HEK293T (cell line): ENCODE data around the gene UTP4.

ENCODE experiments used
- ARNT ChIP-seq: fragments of 450-650 bp; IDR thresholded peaks from 2 replicates; pipeline ENCODE4 v1.6.1; 2017; ENCODE audit warnings: mild to moderate bottlenecking
- BHLHE40 ChIP-seq: fragments of 450-650 bp; IDR thresholded peaks from 2 replicates; pipeline ENCODE4 v1.6.1; 2016; ENCODE audit warnings: mild to moderate bottlenecking, moderate library complexity, borderline replicate concordance
- FOXA1 ChIP-seq: fragments of 450-650 bp; IDR thresholded peaks from 2 replicates; pipeline ENCODE4 v1.6.1; 2016; ENCODE audit warnings: mild to moderate bottlenecking
- FOXK2 ChIP-seq: fragments of 450-650 bp; IDR thresholded peaks from 2 replicates; pipeline ENCODE4 v1.6.1; 2016; ENCODE audit warnings: mild to moderate bottlenecking
- FOXM1 ChIP-seq: fragments of 450-650 bp; IDR thresholded peaks from 2 replicates; pipeline ENCODE4 v1.6.1; 2017; ENCODE audit warnings: mild to moderate bottlenecking, borderline replicate concordance
- HDGF ChIP-seq: fragments of 450-650 bp; IDR thresholded peaks from 2 replicates; pipeline ENCODE4 v1.6.1; 2017; ENCODE audit warnings: antibody characterized with exemption, borderline replicate concordance
- L3MBTL2 ChIP-seq: fragments of 450-650 bp; conservative IDR thresholded peaks from 2 replicates; pipeline ENCODE4 v1.6.1; 2016; ENCODE audit warnings: mild to moderate bottlenecking
- LEF1 ChIP-seq: fragments of 450-650 bp; IDR thresholded peaks from 2 replicates; pipeline ENCODE4 v1.6.1; 2017; ENCODE audit warnings: mild to moderate bottlenecking, borderline replicate concordance
- NFRKB ChIP-seq: fragments of 450-650 bp; IDR thresholded peaks from 2 replicates; pipeline ENCODE4 v1.6.1; 2016; ENCODE audit warnings: mild to moderate bottlenecking, moderate library complexity
- SP1 ChIP-seq: fragments of 450-650 bp; IDR thresholded peaks from 2 replicates; pipeline ENCODE4 v1.6.1; 2017
- SUZ12 ChIP-seq: fragments of 450-650 bp; IDR thresholded peaks from 2 replicates; pipeline ENCODE4 v1.6.1; 2016; ENCODE audit warnings: mild to moderate bottlenecking
- TARDBP ChIP-seq: fragments of 450-650 bp; IDR thresholded peaks from 2 replicates; pipeline ENCODE4 v1.6.1; 2016
- TF ChIP-seq, protein P1 (sequence below): fragments of 450-650 bp; IDR thresholded peaks from 2 replicates; pipeline ENCODE4 v1.6.1; 2016

DNA sequence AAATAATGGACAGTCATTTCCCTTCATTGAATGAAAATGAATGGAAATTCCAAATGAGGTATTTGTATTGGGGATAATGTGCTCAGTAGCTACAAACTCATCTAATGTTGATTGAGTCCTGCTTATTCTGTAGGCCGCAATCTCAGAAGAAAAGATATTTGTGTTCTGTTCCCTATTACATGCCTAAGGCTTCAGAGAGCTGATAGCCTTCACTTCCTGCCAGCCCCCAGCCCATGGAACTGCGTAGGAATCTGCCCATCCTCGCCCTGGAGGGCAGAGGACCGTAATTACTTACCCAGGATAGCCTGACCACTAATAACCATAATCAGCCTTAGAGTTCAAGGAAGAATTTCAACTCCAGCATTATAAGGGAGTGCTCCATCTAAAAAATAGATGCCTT lies 36.6 kb downstream of the UTP4 start:
- no peak for TF ChIP-seq HDGF
- TF ChIP-seq FOXM1 = no peak
- TF ChIP-seq, protein P1, sequence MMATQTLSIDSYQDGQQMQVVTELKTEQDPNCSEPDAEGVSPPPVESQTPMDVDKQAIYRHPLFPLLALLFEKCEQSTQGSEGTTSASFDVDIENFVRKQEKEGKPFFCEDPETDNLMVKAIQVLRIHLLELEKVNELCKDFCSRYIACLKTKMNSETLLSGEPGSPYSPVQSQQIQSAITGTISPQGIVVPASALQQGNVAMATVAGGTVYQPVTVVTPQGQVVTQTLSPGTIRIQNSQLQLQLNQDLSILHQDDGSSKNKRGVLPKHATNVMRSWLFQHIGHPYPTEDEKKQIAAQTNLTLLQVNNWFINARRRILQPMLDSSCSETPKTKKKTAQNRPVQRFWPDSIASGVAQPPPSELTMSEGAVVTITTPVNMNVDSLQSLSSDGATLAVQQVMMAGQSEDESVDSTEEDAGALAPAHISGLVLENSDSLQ = no peak
- no peak for TF ChIP-seq SUZ12
- no peak for TF ChIP-seq FOXK2
- TF ChIP-seq SP1 = no peak
- TF ChIP-seq NFRKB = no peak
- no peak for TF ChIP-seq ARNT
- no peak for TF ChIP-seq FOXA1
- TF ChIP-seq BHLHE40 = no peak
- no peak for TF ChIP-seq TARDBP
- no peak for TF ChIP-seq LEF1
- no peak for TF ChIP-seq L3MBTL2
